Vagina (tissue), 2 donors: ENCODE measurements around the gene ADAM8. TPM values are rescaled to one million over a fixed set of nuclear protein-coding genes. Genes with fewer than 3 reads are reported as not detected.

Source experiments
- DNase-seq, 2 donors: peaks; one replicate each; pipeline ENCODE4 v3.0.0-alpha.2; 2017; ENCODE audit errors: extremely low spot score in 2 of 2
- H3K27ac ChIP-seq: fragments of 200-600 bp; sonication (generic); one replicate; pipeline ENCODE4 v1.5.1; 2019
- H3K27me3 ChIP-seq: fragments of 200-600 bp; sonication (generic); one replicate; pipeline ENCODE4 v1.5.1; 2019
- H3K36me3 ChIP-seq, 2 donors: fragments of 200-600 bp; sonication (generic); one replicate each; pipeline ENCODE4 v1.5.1; 2017 to 2019
- H3K4me1 ChIP-seq: fragments of 200-600 bp; sonication (generic); one replicate; pipeline ENCODE4 v1.5.1; 2019
- H3K4me3 ChIP-seq, 2 donors: fragments of 200-600 bp; sonication (generic); 1 replicate in 1 of 2; 2 replicates in 1 of 2; pipeline ENCODE4 v1.5.1; 2016 to 2019
- H3K9me3 ChIP-seq: fragments of 200-600 bp; sonication (generic); one replicate; pipeline ENCODE4 v1.5.1; 2019
- CTCF ChIP-seq, 3 experiments: fragments of 450-650 bp in 2 of 3; fragments of 200-600 bp in 1 of 3; sonication (generic) in 1 of 3; IDR thresholded peaks; one replicate each; pipeline ENCODE4 v1.5.1; 2017 to 2019; ENCODE audit warnings: antibody characterized with exemption in 3 of 3, mild to moderate bottlenecking in 2 of 3, moderate library complexity in 2 of 3
- POLR2A ChIP-seq, 2 donors: fragments of 450-650 bp; IDR thresholded peaks; one replicate each; pipeline ENCODE4 v1.6.1; 2017; ENCODE audit warnings: antibody characterized with exemption in 2 of 2, mild to moderate bottlenecking in 2 of 2, moderate library complexity in 2 of 2
- POLR2AphosphoS5 ChIP-seq, 2 donors: sonication (generic); formaldehyde crosslinking; IDR thresholded peaks; one replicate each; pipeline ENCODE4 v1.9.0; 2017; ENCODE audit warnings: antibody characterized with exemption in 2 of 2, mild to moderate bottlenecking in 2 of 2, low read depth in 1 of 2; ENCODE audit not compliant: insufficient read depth in 1 of 2
- intact Hi-C: fragments of 100-400 bp; cut with DNase I; formaldehyde crosslinking; loops from one replicate; pipeline ENCODE4 v1.15.1; 2023
- total RNA-seq: library from RNA; depleted of rRNA; stranded (reverse); fragments of >200 nt; gene quantifications from one replicate; pipeline ENCODE4 v1.2.3, GENCODE V29; 2016

Gene ADAM8
- total RNA-seq, 1 donor from 2014 or later: 11.0 TPM

DNA sequence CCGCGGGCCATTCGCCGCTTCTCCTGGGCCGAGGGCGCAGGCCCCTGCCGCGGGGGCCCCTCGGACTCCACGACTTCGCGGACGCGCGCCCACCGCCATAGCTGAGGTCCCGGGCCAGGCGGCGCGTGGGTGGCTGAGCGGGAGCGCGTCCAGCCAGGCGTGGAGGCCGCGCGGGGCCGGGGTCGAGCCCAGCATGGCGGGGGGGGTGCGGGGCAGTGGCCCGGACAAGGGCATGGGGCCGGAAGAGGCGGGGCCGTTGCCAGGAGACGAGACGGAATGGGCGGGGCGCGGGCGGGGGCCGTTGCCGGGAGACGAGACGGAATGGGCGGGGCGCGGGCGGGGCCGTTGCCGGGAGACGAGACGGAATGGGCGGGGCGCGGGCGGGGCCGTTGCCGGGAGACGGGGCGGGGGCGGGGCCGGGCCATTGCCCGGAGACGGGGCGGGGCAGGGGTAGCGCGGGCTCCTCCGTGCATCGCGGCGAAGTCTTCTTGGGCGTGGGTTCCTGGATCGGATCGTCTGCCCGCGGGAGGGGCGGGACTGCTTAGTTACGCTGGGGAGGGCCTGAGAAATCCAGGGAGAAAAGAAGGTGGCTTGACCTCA lies 14.8 kb downstream of the ADAM8 start:
- Histone ChIP-seq H3K27me3 (no peaks in the 10 kb centered on the region), H3K4me3 (peak overlapping the region; percentile 71 to 93), H3K36me3 (no peaks in the 10 kb centered on the region), H3K27ac (peak overlapping the region; percentile 91), H3K4me1 (peaks cover 53% of the 10 kb centered on the region), H3K9me3 (no peaks in the 10 kb centered on the region)
- TF ChIP-seq POLR2AphosphoS5 (IDR thresholded peaks at IDR 0.05; ENCODE audit: insufficient read depth in 1 of 2, low read depth in 1 of 2) (no peak), POLR2A (IDR thresholded peaks at IDR 0.05) (peak in 1 of 2 donors; percentile 28)
- DNase-seq: no peak
- intact Hi-C loops: no loop called here

GRCh38 chr10:133260895-133261725 lies 15.6 kb downstream of the ADAM8 start:
- Histone ChIP-seq H3K27me3 (no peaks in the 10 kb centered on the region), H3K36me3 (no peaks in the 10 kb centered on the region), H3K27ac (peak overlapping the region; percentile 91), H3K4me1 (peaks cover 53% of the 10 kb centered on the region), H3K4me3 (peak overlapping the region; percentile 71 to 93), H3K9me3 (no peaks in the 10 kb centered on the region)
- DNase-seq: no peak
- TF ChIP-seq POLR2AphosphoS5 (IDR thresholded peaks at IDR 0.05; ENCODE audit: insufficient read depth in 1 of 2, low read depth in 1 of 2) (peak in 1 of 2 donors; percentile 23), CTCF (IDR thresholded peaks at IDR 0.05) (no peak), POLR2A (IDR thresholded peaks at IDR 0.05) (no peak)
- intact Hi-C loops: no loop called here

DNA sequence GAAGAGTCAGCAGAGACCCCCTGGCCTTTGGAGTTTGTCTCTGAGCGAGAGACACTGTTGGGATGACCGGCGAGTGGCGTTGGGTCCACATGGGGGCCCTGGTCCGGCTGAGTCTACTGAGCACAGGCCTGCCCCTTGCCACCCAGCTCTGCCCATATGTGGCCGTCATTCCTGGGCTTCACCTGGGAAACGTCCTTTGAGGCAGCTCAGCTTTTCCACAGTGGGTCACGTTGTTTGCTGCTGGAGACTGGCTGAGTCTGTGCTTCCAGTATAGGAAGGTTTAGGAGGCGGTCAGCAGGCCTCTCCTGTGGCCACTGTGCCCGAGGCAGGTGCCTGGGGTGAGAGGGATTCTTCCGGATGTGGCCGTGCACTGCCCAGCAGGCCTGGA lies 17.1 kb downstream of the ADAM8 start:
- no peak overlapping the region for H3K4me3 ChIP-seq
- intact Hi-C loops: no loop called here
- DNase-seq: no peak
- no peaks in the 10 kb centered on the region for H3K27me3 ChIP-seq
- H3K36me3 ChIP-seq: no peaks in the 10 kb centered on the region
- H3K27ac ChIP-seq: peak overlapping the region; percentile 46
- H3K4me1 ChIP-seq: peaks cover 53% of the 10 kb centered on the region
- TF ChIP-seq POLR2A (IDR thresholded peaks at IDR 0.05) (no peak), POLR2AphosphoS5 (IDR thresholded peaks at IDR 0.05; ENCODE audit: insufficient read depth in 1 of 2, low read depth in 1 of 2) (peak in 1 of 2 donors; percentile 8)
- no peaks in the 10 kb centered on the region for H3K9me3 ChIP-seq

DNA sequence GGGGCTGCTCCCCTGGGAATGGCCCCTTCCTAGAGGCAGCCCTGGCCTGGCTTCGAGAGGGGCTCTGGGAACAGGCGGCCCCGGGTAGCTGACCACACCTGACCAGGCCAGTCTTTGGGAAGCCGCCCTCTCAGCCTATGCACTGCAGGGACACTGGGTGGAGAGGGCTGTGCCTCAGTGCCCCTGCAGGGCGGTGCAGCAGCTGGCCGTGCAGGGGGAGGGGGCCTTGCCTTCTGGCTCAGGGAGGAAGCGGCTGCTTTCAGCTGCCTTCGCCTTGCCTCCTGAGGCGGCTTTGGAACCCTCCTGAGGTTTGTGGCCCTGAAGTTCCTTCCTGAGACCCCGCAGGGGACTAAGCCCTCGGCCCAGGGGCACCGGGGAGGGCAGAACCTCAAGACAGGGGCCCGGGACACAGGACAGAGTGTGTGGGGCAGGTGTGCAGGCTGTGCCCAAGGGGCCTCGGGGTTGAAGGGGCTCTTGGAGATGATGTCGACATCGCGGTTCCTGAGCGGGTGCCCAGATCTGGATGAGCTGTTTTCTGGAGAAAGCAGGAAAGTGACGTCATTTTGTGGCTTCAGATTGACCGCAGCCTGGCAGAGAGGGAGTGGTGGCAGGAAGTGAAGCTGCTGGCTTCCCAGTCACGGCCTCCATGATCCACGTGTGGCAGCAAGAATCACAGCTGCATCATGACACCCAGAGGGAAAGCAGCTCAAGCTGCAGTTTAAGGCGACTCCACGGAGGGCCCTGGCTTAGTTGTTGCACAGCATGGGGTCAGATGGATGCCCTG lies 17.7 kb downstream of the ADAM8 start:
- DNase-seq: peak in 1 of 2 donors; percentile 94
- TF ChIP-seq POLR2AphosphoS5 (IDR thresholded peaks at IDR 0.05; ENCODE audit: insufficient read depth in 1 of 2, low read depth in 1 of 2) (peak; percentile 76 to 77), CTCF (IDR thresholded peaks at IDR 0.05) (no peak)
- H3K9me3 ChIP-seq: no peaks in the 10 kb centered on the region
- H3K27me3 ChIP-seq: no peaks in the 10 kb centered on the region
- intact Hi-C loops: no loop called here
- peaks cover 53% of the 10 kb centered on the region for H3K4me1 ChIP-seq
- H3K4me3 ChIP-seq: no peak overlapping the region
- no peaks in the 10 kb centered on the region for H3K36me3 ChIP-seq
- peak overlapping the region; percentile 46 for H3K27ac ChIP-seq

- Histone ChIP-seq H3K4me1 (peaks cover 53% of the 10 kb centered on the region), H3K36me3 (no peaks in the 10 kb centered on the region), H3K27ac (peak overlapping the region; percentile 46), H3K4me3 (peak overlapping the region in 1 of 2 donors; percentile 8), H3K27me3 (no peaks in the 10 kb centered on the region), H3K9me3 (no peaks in the 10 kb centered on the region)
- TF ChIP-seq CTCF (IDR thresholded peaks at IDR 0.05) (no peak), POLR2AphosphoS5 (IDR thresholded peaks at IDR 0.05; ENCODE audit: insufficient read depth in 1 of 2, low read depth in 1 of 2) (no peak), POLR2A (IDR thresholded peaks at IDR 0.05) (no peak)
- intact Hi-C loops: no loop called here
- DNase-seq: no peak
Observed at GRCh38 chr10:133258066-133258817, 18.4 kb downstream of the ADAM8 start.
